ENCODE results near the gene ZNFX1.

DNA sequence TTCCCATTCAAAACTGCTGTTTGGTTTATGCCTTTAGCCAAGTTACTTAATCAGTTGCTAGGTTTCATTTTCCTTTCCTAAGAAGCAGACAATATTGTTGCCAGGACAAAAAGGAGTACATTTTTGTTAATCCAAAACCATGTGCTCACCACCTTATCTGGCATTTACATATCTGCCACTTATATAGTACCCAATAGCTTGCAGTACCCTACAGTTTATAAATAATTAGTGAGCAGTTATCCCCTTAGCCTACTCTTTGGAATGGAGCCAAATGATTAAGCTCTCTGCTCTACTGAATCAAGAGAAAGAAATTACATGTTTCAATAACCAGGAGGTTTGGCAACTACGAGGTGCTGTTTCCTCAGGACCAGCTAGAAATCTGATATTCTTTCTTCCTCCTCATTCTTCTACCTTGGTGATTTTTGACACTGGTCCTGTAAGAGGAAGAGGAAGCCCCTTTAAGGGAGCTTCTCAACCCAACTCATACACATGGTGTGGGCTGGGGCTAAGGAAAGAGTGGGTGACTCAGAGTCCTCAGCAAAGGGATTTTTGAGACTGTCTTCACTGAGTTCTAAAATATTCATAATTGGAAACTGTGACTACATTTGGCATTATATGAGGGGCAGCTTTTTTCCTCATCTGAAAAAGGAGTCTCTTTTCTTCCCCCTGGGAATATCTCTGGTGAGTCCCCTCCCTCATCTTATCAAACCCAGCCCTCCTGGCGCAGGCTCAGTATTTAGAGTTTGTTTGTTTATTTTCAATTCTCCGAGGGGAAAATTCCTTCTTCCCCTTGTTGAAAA lies 1.5 kb downstream of the ZNFX1 start:
- TF ChIP-seq, protein P1, sequence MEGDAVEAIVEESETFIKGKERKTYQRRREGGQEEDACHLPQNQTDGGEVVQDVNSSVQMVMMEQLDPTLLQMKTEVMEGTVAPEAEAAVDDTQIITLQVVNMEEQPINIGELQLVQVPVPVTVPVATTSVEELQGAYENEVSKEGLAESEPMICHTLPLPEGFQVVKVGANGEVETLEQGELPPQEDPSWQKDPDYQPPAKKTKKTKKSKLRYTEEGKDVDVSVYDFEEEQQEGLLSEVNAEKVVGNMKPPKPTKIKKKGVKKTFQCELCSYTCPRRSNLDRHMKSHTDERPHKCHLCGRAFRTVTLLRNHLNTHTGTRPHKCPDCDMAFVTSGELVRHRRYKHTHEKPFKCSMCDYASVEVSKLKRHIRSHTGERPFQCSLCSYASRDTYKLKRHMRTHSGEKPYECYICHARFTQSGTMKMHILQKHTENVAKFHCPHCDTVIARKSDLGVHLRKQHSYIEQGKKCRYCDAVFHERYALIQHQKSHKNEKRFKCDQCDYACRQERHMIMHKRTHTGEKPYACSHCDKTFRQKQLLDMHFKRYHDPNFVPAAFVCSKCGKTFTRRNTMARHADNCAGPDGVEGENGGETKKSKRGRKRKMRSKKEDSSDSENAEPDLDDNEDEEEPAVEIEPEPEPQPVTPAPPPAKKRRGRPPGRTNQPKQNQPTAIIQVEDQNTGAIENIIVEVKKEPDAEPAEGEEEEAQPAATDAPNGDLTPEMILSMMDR (IDR thresholded peaks at IDR 0.05) = no peak
- TF ChIP-seq NR2C2 (CRISPR knock-in tag; IDR thresholded peaks at IDR 0.05) = no peak
- TF ChIP-seq, protein P2, sequence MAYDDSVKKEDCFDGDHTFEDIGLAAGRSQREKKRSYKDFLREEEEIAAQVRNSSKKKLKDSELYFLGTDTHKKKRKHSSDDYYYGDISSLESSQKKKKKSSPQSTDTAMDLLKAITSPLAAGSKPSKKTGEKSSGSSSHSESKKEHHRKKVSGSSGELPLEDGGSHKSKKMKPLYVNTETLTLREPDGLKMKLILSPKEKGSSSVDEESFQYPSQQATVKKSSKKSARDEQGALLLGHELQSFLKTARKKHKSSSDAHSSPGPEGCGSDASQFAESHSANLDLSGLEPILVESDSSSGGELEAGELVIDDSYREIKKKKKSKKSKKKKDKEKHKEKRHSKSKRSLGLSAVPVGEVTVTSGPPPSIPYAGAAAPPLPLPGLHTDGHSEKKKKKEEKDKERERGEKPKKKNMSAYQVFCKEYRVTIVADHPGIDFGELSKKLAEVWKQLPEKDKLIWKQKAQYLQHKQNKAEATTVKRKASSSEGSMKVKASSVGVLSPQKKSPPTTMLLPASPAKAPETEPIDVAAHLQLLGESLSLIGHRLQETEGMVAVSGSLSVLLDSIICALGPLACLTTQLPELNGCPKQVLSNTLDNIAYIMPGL (CRISPR knock-in tag; IDR thresholded peaks at IDR 0.05) = no peak
- no peak for TF ChIP-seq HMGA2 (CRISPR knock-in tag; IDR thresholded peaks at IDR 0.05)
- TF ChIP-seq, protein P3, sequence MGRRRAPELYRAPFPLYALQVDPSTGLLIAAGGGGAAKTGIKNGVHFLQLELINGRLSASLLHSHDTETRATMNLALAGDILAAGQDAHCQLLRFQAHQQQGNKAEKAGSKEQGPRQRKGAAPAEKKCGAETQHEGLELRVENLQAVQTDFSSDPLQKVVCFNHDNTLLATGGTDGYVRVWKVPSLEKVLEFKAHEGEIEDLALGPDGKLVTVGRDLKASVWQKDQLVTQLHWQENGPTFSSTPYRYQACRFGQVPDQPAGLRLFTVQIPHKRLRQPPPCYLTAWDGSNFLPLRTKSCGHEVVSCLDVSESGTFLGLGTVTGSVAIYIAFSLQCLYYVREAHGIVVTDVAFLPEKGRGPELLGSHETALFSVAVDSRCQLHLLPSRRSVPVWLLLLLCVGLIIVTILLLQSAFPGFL (CRISPR knock-in tag; IDR thresholded peaks at IDR 0.05; ENCODE audit: borderline replicate concordance) = no peak
- no peak for TF ChIP-seq NR3C1 (CRISPR knock-in tag; conservative IDR thresholded peaks at IDR 0.05; ENCODE audit: low read depth)
- no peak for TF ChIP-seq FOXJ3 (CRISPR knock-in tag; IDR thresholded peaks at IDR 0.05; ENCODE audit: borderline replicate concordance)
- TF ChIP-seq, protein P4, sequence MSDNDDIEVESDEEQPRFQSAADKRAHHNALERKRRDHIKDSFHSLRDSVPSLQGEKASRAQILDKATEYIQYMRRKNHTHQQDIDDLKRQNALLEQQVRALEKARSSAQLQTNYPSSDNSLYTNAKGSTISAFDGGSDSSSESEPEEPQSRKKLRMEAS (CRISPR knock-in tag; IDR thresholded peaks at IDR 0.05) = no peak
- no peak for TF ChIP-seq JUN (CRISPR knock-in tag; IDR thresholded peaks at IDR 0.05)
- TF ChIP-seq, protein P5, sequence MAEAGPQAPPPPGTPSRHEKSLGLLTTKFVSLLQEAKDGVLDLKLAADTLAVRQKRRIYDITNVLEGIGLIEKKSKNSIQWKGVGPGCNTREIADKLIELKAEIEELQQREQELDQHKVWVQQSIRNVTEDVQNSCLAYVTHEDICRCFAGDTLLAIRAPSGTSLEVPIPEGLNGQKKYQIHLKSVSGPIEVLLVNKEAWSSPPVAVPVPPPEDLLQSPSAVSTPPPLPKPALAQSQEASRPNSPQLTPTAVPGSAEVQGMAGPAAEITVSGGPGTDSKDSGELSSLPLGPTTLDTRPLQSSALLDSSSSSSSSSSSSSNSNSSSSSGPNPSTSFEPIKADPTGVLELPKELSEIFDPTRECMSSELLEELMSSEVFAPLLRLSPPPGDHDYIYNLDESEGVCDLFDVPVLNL (CRISPR knock-in tag; IDR thresholded peaks at IDR 0.05; ENCODE audit: borderline replicate concordance, low read depth) = no peak

All from WTC11 (cell line).